Measurements from ENCODE around the gene MRPL38.

Gene MRPL38

DNA sequence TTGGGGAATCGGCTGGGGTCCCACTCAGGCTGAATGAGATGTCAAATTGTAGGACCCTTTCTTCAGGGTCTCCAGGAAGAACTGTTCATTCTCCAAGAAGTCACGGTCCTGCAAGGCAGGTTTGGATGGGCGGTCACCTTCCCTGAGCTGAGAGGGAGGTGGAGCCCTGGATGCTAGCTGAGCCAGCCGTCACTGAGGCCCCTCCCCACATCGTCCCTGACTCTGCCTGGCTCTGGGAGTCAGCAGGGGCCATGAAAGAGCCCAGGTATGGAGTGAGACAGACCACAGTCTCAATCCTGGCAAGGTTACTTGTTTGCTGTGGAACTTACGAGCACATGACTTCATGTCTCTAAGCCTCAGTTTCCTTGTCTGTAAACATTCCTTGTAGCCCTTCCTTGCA lies 6.0 kb upstream of the MRPL38 start:
- TF ChIP-seq CREB1 (IDR thresholded peaks at IDR 0.05; ENCODE audit: low read depth) = no peak
- TF ChIP-seq, protein P1, sequence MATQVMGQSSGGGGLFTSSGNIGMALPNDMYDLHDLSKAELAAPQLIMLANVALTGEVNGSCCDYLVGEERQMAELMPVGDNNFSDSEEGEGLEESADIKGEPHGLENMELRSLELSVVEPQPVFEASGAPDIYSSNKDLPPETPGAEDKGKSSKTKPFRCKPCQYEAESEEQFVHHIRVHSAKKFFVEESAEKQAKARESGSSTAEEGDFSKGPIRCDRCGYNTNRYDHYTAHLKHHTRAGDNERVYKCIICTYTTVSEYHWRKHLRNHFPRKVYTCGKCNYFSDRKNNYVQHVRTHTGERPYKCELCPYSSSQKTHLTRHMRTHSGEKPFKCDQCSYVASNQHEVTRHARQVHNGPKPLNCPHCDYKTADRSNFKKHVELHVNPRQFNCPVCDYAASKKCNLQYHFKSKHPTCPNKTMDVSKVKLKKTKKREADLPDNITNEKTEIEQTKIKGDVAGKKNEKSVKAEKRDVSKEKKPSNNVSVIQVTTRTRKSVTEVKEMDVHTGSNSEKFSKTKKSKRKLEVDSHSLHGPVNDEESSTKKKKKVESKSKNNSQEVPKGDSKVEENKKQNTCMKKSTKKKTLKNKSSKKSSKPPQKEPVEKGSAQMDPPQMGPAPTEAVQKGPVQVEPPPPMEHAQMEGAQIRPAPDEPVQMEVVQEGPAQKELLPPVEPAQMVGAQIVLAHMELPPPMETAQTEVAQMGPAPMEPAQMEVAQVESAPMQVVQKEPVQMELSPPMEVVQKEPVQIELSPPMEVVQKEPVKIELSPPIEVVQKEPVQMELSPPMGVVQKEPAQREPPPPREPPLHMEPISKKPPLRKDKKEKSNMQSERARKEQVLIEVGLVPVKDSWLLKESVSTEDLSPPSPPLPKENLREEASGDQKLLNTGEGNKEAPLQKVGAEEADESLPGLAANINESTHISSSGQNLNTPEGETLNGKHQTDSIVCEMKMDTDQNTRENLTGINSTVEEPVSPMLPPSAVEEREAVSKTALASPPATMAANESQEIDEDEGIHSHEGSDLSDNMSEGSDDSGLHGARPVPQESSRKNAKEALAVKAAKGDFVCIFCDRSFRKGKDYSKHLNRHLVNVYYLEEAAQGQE (IDR thresholded peaks at IDR 0.05; ENCODE audit: low read depth) = no peak
- TF ChIP-seq FOXM1 (IDR thresholded peaks at IDR 0.05; ENCODE audit: borderline replicate concordance, low read depth) = no peak
- TF ChIP-seq, protein P2, sequence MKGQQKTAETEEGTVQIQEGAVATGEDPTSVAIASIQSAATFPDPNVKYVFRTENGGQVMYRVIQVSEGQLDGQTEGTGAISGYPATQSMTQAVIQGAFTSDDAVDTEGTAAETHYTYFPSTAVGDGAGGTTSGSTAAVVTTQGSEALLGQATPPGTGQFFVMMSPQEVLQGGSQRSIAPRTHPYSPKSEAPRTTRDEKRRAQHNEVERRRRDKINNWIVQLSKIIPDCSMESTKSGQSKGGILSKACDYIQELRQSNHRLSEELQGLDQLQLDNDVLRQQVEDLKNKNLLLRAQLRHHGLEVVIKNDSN (IDR thresholded peaks at IDR 0.05) = no peak
- TF ChIP-seq RAD21 (IDR thresholded peaks at IDR 0.05; ENCODE audit: low read depth) = no peak
- no peak for TF ChIP-seq TCF12 (IDR thresholded peaks at IDR 0.05; ENCODE audit: low read depth)
- no peak for TF ChIP-seq ZBTB7A (IDR thresholded peaks at IDR 0.05; ENCODE audit: low read depth)
- no peak for TF ChIP-seq TAF1 (IDR thresholded peaks at IDR 0.05; ENCODE audit: low read depth)
- TF ChIP-seq EP300 (IDR thresholded peaks at IDR 0.05; ENCODE audit: borderline replicate concordance) = no peak
- TF ChIP-seq NFIC (IDR thresholded peaks at IDR 0.05) = no peak
- TF ChIP-seq TEAD4 (IDR thresholded peaks at IDR 0.05) = no peak
- TF ChIP-seq CEBPB (IDR thresholded peaks at IDR 0.05) = no peak
- TF ChIP-seq, protein P3, sequence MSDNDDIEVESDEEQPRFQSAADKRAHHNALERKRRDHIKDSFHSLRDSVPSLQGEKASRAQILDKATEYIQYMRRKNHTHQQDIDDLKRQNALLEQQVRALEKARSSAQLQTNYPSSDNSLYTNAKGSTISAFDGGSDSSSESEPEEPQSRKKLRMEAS (IDR thresholded peaks at IDR 0.05) = no peak
- no peak for TF ChIP-seq EGR1 (IDR thresholded peaks at IDR 0.05)
- TF ChIP-seq YY1 (IDR thresholded peaks at IDR 0.05; ENCODE audit: low read depth) = no peak

DNA sequence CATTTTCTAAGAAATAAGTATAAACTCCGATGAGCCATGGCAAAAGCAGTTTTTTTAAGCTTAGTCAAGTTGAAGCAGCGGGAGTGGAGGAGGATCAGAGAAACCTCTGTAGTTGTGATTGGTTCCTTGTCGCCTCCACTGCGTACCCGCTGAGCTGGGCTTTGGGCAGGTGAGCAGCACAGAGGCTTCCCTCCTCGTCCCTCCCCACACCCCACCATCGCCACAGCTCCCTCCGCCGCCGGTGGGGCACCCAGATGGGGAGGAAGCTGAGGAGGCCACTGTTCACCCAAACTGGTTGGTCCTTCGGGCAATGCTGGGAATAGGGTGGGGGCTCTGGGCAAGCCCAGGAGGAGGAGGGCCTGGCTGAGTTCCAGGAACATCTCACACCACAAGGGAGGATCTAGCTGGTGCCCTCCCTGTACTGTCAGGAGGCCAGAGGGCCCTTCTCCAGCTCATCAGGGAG lies 5.2 kb upstream of the MRPL38 start:
- TF ChIP-seq, protein P2 (IDR thresholded peaks at IDR 0.05) = no peak
- TF ChIP-seq FOXM1 (IDR thresholded peaks at IDR 0.05; ENCODE audit: borderline replicate concordance, low read depth) = no peak
- no peak for TF ChIP-seq EGR1 (IDR thresholded peaks at IDR 0.05)
- no peak for TF ChIP-seq TEAD4 (IDR thresholded peaks at IDR 0.05)
- no peak for TF ChIP-seq CREB1 (IDR thresholded peaks at IDR 0.05; ENCODE audit: low read depth)
- TF ChIP-seq TAF1 (IDR thresholded peaks at IDR 0.05; ENCODE audit: low read depth) = no peak
- no peak for TF ChIP-seq CEBPB (IDR thresholded peaks at IDR 0.05)
- TF ChIP-seq ZBTB7A (IDR thresholded peaks at IDR 0.05; ENCODE audit: low read depth) = no peak
- TF ChIP-seq EP300 (IDR thresholded peaks at IDR 0.05; ENCODE audit: borderline replicate concordance) = no peak
- no peak for TF ChIP-seq NFIC (IDR thresholded peaks at IDR 0.05)
- TF ChIP-seq, protein P1 (IDR thresholded peaks at IDR 0.05; ENCODE audit: low read depth) = no peak
- no peak for TF ChIP-seq RAD21 (IDR thresholded peaks at IDR 0.05; ENCODE audit: low read depth)
- no peak for TF ChIP-seq YY1 (IDR thresholded peaks at IDR 0.05; ENCODE audit: low read depth)
- TF ChIP-seq TCF12 (IDR thresholded peaks at IDR 0.05; ENCODE audit: low read depth) = no peak
- TF ChIP-seq, protein P3 (IDR thresholded peaks at IDR 0.05) = no peak

DNA sequence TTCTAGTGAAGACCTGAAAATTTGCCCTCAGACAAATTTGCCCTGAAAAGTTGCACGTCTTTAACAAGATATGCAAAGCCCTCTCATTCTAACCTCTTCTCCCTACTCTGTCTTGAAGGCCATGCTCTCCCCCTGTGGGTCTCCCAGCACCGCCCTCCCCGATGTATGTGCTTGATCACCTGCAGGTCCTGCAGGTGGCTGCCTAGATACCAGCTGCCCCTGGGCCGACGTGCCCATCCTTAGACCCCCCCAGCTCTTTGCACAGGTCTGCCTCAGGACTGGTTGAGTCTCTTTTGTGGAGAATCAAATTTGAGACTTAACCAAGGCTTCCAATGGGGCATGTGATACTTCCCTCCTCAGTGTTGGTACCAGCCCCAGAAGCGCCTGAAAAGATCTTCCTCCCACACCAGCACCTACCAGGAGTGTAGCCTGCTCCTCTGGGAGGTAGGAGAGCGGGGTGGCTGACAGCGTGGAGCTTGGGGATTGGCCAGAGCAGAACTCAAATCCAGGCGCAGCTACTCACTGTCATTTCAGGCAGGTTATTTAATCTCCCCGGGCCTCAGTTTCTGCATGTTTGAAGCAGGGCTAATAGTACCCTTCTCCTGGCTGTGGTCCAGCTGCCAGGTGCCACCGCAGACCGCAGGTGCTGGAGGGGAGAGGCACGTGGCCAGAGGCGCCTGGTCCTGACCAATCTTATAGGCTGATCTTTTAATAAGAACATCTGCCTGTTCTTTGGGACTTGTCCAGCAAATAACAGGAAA lies 4.5 kb upstream of the MRPL38 start:
- TF ChIP-seq FOXM1 (IDR thresholded peaks at IDR 0.05; ENCODE audit: borderline replicate concordance, low read depth) = no peak

DNA sequence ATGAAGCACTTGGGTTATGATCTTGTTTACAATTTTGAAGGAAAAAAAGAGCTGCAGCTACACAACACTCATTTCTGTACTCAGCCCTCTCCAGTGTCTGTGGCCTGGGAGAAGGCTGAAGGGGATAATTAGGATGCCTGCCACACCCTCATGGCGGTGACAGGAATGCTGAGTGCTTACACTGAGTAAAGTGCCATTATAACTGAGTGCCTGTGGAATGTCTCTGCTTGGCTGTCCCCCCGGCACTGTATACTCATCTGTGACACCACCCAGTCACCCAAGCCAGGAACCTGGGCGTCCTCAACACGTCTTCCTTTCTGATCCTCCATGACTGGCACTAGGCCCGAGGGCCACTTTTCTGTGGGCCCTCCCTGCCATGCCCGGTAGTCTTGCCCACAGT lies 3.5 kb upstream of the MRPL38 start:
- TF ChIP-seq, protein P1 (IDR thresholded peaks at IDR 0.05; ENCODE audit: low read depth) = no peak
- TF ChIP-seq TEAD4 (IDR thresholded peaks at IDR 0.05) = peak; percentile 55; the same call in 1 of the 2 replicates
